H1 (cell line): ENCODE data around the gene GRK3. TPM values are rescaled to one million over a fixed set of nuclear protein-coding genes. Genes with fewer than 3 reads are reported as not detected.

Experiments used
- CTCF ChIA-PET: fragments of 300-600 bp; sonication (Branson Sonifier 250); formaldehyde crosslinking; loops from one replicate; lab custom pipeline; 2021; ENCODE audit not compliant: partially characterized antibody; lab: Charles Lee
- POLR2A ChIA-PET: fragments of 300-600 bp; sonication (Branson Sonifier 250); formaldehyde crosslinking; loops from one replicate; lab custom pipeline; 2021; ENCODE audit warnings: inconsistent platforms; ENCODE audit not compliant: partially characterized antibody; lab: Charles Lee
- DNase-seq, 2 experiments: peaks; one replicate each; pipeline versions ENCODE4 v3.0.0 to v3.0.0-alpha.2; 2010 to 2022; ENCODE audit warnings: low spot score in 2 of 2, low read depth in 1 of 2, mixed read lengths in 1 of 2
- FAIRE-seq: peaks from 2 replicates; lab custom pipeline; 2011; peaks lifted over from hg19 to GRCh38; lab: Jason Lieb, UNC
- H2AFZ ChIP-seq: 2 replicates; pipeline ENCODE4 v1.8.1; 2012; ENCODE audit warnings: low read length, inconsistent platforms
- H2AK5ac ChIP-seq: 2 replicates; pipeline ENCODE4 v1.6.1; 2013; ENCODE audit warnings: low read depth, low read length
- H2BK120ac ChIP-seq: replicated peaks from 2 replicates; pipeline ENCODE3; 2013; ENCODE audit warnings: low read depth, low read length, inconsistent platforms
- H2BK12ac ChIP-seq: 2 replicates; pipeline ENCODE4 v1.6.1; 2013; ENCODE audit warnings: low read depth, low read length
- H2BK15ac ChIP-seq: 2 replicates; pipeline ENCODE4 v1.6.1; 2013; ENCODE audit warnings: low read length
- H2BK20ac ChIP-seq: 2 replicates; pipeline ENCODE4 v1.6.1; 2013; ENCODE audit warnings: low read length
- H2BK5ac ChIP-seq: 2 replicates; pipeline ENCODE4 v1.6.1; 2013; ENCODE audit warnings: low read depth, low read length
- H3K14ac ChIP-seq: 2 replicates; pipeline ENCODE4 v1.6.1; 2013; ENCODE audit warnings: inconsistent platforms; ENCODE audit not compliant: insufficient read length
- H3K18ac ChIP-seq: 2 replicates; pipeline ENCODE4 v1.6.1; 2013; ENCODE audit warnings: low read length; ENCODE audit errors: extremely low read depth
- H3K23ac ChIP-seq: 2 replicates; pipeline ENCODE4 v1.6.1; 2013; ENCODE audit warnings: inconsistent platforms; ENCODE audit not compliant: insufficient read length
- H3K23me2 ChIP-seq: 2 replicates; pipeline ENCODE4 v1.6.1; 2013; ENCODE audit warnings: low read depth, low read length
- H3K27ac ChIP-seq: 2 replicates; pipeline ENCODE4 v1.6.1; 2011; ENCODE audit warnings: low read depth, low read length, inconsistent platforms
- H3K27me3 ChIP-seq, 4 experiments: replicated peaks in 1 of 4; 1 replicate in 1 of 4; 2 replicates in 3 of 4; pipeline versions ENCODE4 v1.6.1 to v1.8.1; 2011 to 2013; ENCODE audit warnings: low read length in 3 of 4, mild to moderate bottlenecking in 3 of 4, inconsistent platforms in 2 of 4, mixed read lengths in 2 of 4, moderate library complexity in 1 of 4; ENCODE audit not compliant: control insufficient read depth in 3 of 4, insufficient read depth in 3 of 4; ENCODE audit errors: extremely low read depth in 1 of 4
- H3K36me3 ChIP-seq, 4 experiments: 2 replicates each; pipeline versions ENCODE4 v1.6.1 to v1.8.1; 2011 to 2013; ENCODE audit warnings: mild to moderate bottlenecking in 4 of 4, low read length in 3 of 4, moderate library complexity in 2 of 4, control low read depth in 1 of 4, inconsistent platforms in 1 of 4; ENCODE audit not compliant: insufficient read depth in 4 of 4, control insufficient read depth in 2 of 4
- H3K4ac ChIP-seq: replicated peaks from 2 replicates; pipeline ENCODE3; 2013; ENCODE audit warnings: low read length, low read depth, mixed read lengths, inconsistent platforms; ENCODE audit not compliant: insufficient read length
- H3K4me1 ChIP-seq, 4 experiments: replicated peaks in 1 of 4; 1 replicate in 1 of 4; 2 replicates in 3 of 4; pipeline versions ENCODE4 v1.6.1 to v1.8.1; 2011 to 2013; ENCODE audit warnings: low read length in 3 of 4, inconsistent platforms in 2 of 4, mixed read lengths in 1 of 4; ENCODE audit not compliant: insufficient read depth in 4 of 4, control insufficient read depth in 3 of 4
- H3K4me2 ChIP-seq, 2 experiments: 2 replicates each; pipeline versions ENCODE4 v1.6.1 to v1.8.1; 2011 to 2013; ENCODE audit warnings: low read depth in 2 of 2, low read length in 2 of 2, control low read depth in 1 of 2, inconsistent platforms in 1 of 2, mild to moderate bottlenecking in 1 of 2; ENCODE audit not compliant: insufficient read depth in 1 of 2
- H3K4me3 ChIP-seq, 4 experiments: fragments of 200-600, 300-600 bp in 1 of 4; sonication (generic), shearing (Covaris generic), sonication (Bioruptor Twin) in 1 of 4; 2 replicates each; pipeline versions ENCODE4 v1.5.1 to v1.8.1; 2011 to 2016; ENCODE audit warnings: low read length in 4 of 4, low read depth in 3 of 4, control low read depth in 2 of 4, inconsistent platforms in 2 of 4, mild to moderate bottlenecking in 2 of 4, mixed read lengths in 1 of 4, moderate library complexity in 1 of 4; ENCODE audit not compliant: insufficient read depth in 2 of 4; ENCODE audit errors: extremely low read depth in 1 of 4
- H3K56ac ChIP-seq: replicated peaks from 2 replicates; pipeline ENCODE3; 2013; ENCODE audit warnings: low read depth, mild to moderate bottlenecking, mixed read lengths, low read length, inconsistent platforms; ENCODE audit not compliant: insufficient read length
- H3K79me1 ChIP-seq: 2 replicates; pipeline ENCODE4 v1.6.1; 2013; ENCODE audit warnings: low read depth, low read length, control low read depth
- H3K79me2 ChIP-seq, 2 experiments: 2 replicates each; pipeline versions ENCODE4 v1.6.1 to v1.8.1; 2012 to 2013; ENCODE audit warnings: low read length in 2 of 2, mild to moderate bottlenecking in 2 of 2, inconsistent platforms in 1 of 2; ENCODE audit not compliant: insufficient read depth in 2 of 2, control insufficient read depth in 1 of 2
- H3K9ac ChIP-seq, 4 experiments: replicated peaks in 1 of 4; 1 replicate in 1 of 4; 2 replicates in 3 of 4; pipeline versions ENCODE4 v1.6.1 to v1.8.1; 2011 to 2013; ENCODE audit warnings: low read depth in 3 of 4, low read length in 3 of 4, control low read depth in 2 of 4, mild to moderate bottlenecking in 2 of 4, moderate library complexity in 2 of 4, inconsistent platforms in 1 of 4; ENCODE audit errors: extremely low read depth in 1 of 4
- H3K9me3 ChIP-seq, 2 experiments: 2 replicates each; pipeline versions ENCODE4 v1.6.1 to v1.8.1; 2012 to 2013; ENCODE audit warnings: mild to moderate bottlenecking in 2 of 2, moderate library complexity in 2 of 2, control low read depth in 1 of 2, inconsistent platforms in 1 of 2, low read depth in 1 of 2, low read length in 1 of 2, mixed read lengths in 1 of 2; ENCODE audit not compliant: insufficient read depth in 2 of 2
- H4K20me1 ChIP-seq, 2 experiments: replicated peaks in 1 of 2; 2 replicates each; pipeline versions ENCODE3 to v1.8.1; 2011 to 2013; ENCODE audit warnings: inconsistent platforms in 2 of 2, low read length in 2 of 2, mild to moderate bottlenecking in 1 of 2; ENCODE audit not compliant: insufficient read depth in 2 of 2, control insufficient read depth in 1 of 2
- H4K5ac ChIP-seq: 2 replicates; pipeline ENCODE4 v1.6.1; 2013; ENCODE audit warnings: low read length, low read depth, mixed read lengths, inconsistent platforms; ENCODE audit not compliant: insufficient read length
- H4K8ac ChIP-seq: 2 replicates; pipeline ENCODE4 v1.8.0; 2013; ENCODE audit warnings: mild to moderate bottlenecking, moderate library complexity, low read length, inconsistent platforms; ENCODE audit not compliant: insufficient read depth; ENCODE audit errors: extremely low read depth
- H4K91ac ChIP-seq: replicated peaks from 2 replicates; pipeline ENCODE3; 2013; ENCODE audit warnings: low read length, mixed read lengths, inconsistent platforms; ENCODE audit not compliant: insufficient read length
- ATF2 ChIP-seq: IDR thresholded peaks from 2 replicates; pipeline ENCODE4 v1.6.1; 2012; ENCODE audit warnings: low read length, inconsistent platforms
- BACH1 ChIP-seq: IDR thresholded peaks from 2 replicates; pipeline ENCODE4 v1.6.1; 2012; ENCODE audit warnings: low read length, improper control_type of control experiment
- JUND ChIP-seq: IDR thresholded peaks from 2 replicates; pipeline ENCODE4 v1.6.1; 2011; ENCODE audit warnings: mild to moderate bottlenecking, improper control_type of control experiment, low read length
- POLR2AphosphoS5 ChIP-seq: IDR thresholded peaks from 2 replicates; pipeline ENCODE4 v1.6.1; 2011; ENCODE audit warnings: low read depth, low read length
- RAD21 ChIP-seq, 2 experiments: IDR thresholded peaks in 1 of 2; conservative IDR thresholded peaks in 1 of 2; 2 replicates each; pipeline ENCODE4 v1.6.1; 2011; ENCODE audit warnings: low read depth in 2 of 2, low read length in 2 of 2, improper control_type of control experiment in 1 of 2, inconsistent platforms in 1 of 2, mild to moderate bottlenecking in 1 of 2, moderate library complexity in 1 of 2
- SAP30 ChIP-seq: fragments of 300-600 bp; sonication (generic); IDR thresholded peaks from 2 replicates; pipeline ENCODE4 v1.7.1; 2012; ENCODE audit warnings: low read length, moderate library complexity, mild to moderate bottlenecking, inconsistent platforms; ENCODE audit not compliant: insufficient read depth, insufficient replicate concordance
- SP1 ChIP-seq: IDR thresholded peaks from 2 replicates; pipeline ENCODE4 v1.6.1; 2011; ENCODE audit warnings: low read depth, low read length
- SRF ChIP-seq: IDR thresholded peaks from 2 replicates; pipeline ENCODE4 v1.6.1; 2011; ENCODE audit warnings: mild to moderate bottlenecking, low read depth, low read length, moderate library complexity
- whole genome bisulfite sequencing, 2 experiments: shearing (Covaris generic) in 1 of 2; methylation state at CpG; one replicate each; pipeline versions ENCODE4 v1.1.6 to v1.1.7; 2013 to 2015; ENCODE audit warnings: low lambda C conversion rate in 2 of 2, mixed read lengths in 2 of 2, inconsistent platforms in 1 of 2, low coverage in 1 of 2, missing lambda C conversion rate in 1 of 2; ENCODE audit not compliant: insufficient replicate concordance in 2 of 2, insufficient coverage in 1 of 2, insufficient read length in 1 of 2; ENCODE audit errors: extremely low coverage in 1 of 2, missing lambda C conversion rate in 1 of 2; 5-methylcytosine and 5-hydroxymethylcytosine counted together
- polyA plus RNA-seq, 7 experiments: library from polyadenylated mRNA; depleted of rRNA in 3 of 7; stranded (reverse) in 5 of 7; unstranded in 2 of 7; fragments of >200 nt in 5 of 7; fragments of 200-250 nt in 2 of 7; gene quantifications; 1 replicate in 5 of 7; 2 replicates in 1 of 7; 4 replicates in 1 of 7; pipeline versions ENCODE4 v1.2.1 to v1.2.3, GENCODE V29; 2011 to 2013; ENCODE audit warnings: missing spikeins in 2 of 7, mixed read lengths in 2 of 7
- total RNA-seq: library from RNA; stranded (reverse); fragmentation: NEBNext Ultra II Directional; extraction: Animal tissue kit (Norgen Biotek cat#: 25700); gene quantifications from 2 replicates; pipeline ENCODE4 v1.2.1, GENCODE V29; 2021

The GRK3 gene
- total and polyA plus RNA-seq, 2 of the 8 experiments (the other 6 are each of a cell fraction or from before 2014, with no cell fraction given): 7.5 to 35.3 TPM

DNA sequence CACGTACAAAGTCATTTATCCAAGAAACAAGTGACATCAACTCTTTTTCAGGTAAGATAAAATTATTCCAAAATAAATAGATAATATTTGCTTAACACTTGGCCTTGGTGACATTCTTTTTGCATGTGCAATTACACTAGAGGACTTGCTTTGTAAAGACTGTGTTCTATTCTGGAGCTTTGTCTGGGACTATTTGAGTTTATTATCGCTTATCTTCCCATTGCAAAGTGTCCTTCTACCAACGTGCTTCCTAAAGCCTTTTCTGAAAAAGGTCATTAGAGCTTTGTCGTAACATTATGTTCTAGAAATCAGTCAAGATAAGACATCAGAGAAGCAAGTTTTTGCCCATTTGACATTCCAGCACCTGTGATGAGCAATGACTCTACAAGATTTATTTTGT is 99.2 kb downstream of the GRK3 start:
- Histone ChIP-seq H3K79me1 (no peaks in the 10 kb centered on the region), H3K36me3 (no peaks in the 10 kb centered on the region; a peak in 2 of 8 replicates), H3K4me2 (no peak overlapping the region), H3K9me3 (no peaks in the 10 kb centered on the region), H4K91ac (no peak overlapping the region), H2BK5ac (no peak overlapping the region), H4K5ac (no peak overlapping the region), H3K9ac (no peak overlapping the region), H3K23ac (no peak overlapping the region), H2BK12ac (no peak overlapping the region), H4K20me1 (peaks cover 0 to 1% of the 10 kb centered on the region in 2 experiments), H3K27ac (no peak overlapping the region), H3K4me3 (no peak overlapping the region), H2AFZ (no peak overlapping the region), H3K4me1 (no peaks in the 10 kb centered on the region), H2BK15ac (no peak overlapping the region), H3K27me3 (no peaks in the 10 kb centered on the region), H3K14ac (no peak overlapping the region), H3K23me2 (no peaks in the 10 kb centered on the region), H2BK20ac (no peak overlapping the region), H3K4ac (no peak overlapping the region), H2BK120ac (no peak overlapping the region), H4K8ac (no peak overlapping the region), H2AK5ac (no peak overlapping the region), H3K79me2 (no peaks in the 10 kb centered on the region), H3K18ac (no peak overlapping the region), H3K56ac (no peak overlapping the region)
- 87% methylated on average over 4 of the region's 4 CpGs; no CpG with 5 or more reads in 1 of the 2 experiments for WGBS, 2 experiments
- DNase-seq (no peak), FAIRE-seq (no peak)
- POLR2A ChIA-PET: no interaction called here
- CTCF ChIA-PET: no interaction called here
- TF ChIP-seq JUND: no peak
- no peak for TF ChIP-seq POLR2AphosphoS5
- no peak for TF ChIP-seq BACH1
- no peak for TF ChIP-seq RAD21 (IDR thresholded peaks at IDR 0.05 in 1 of 2, conservative IDR thresholded peaks at IDR 0.05 in 1 of 2; ENCODE audit: low read depth in 2 of 2, low read length in 2 of 2)
- TF ChIP-seq SAP30: no peak
- no peak for TF ChIP-seq SRF
- TF ChIP-seq ATF2: no peak
- TF ChIP-seq SP1: no peak
